Right lobe of liver (tissue), 6 donors: Measurements from ENCODE around the gene ZCCHC10. TPM values are rescaled to one million over a fixed set of nuclear protein-coding genes. Genes with fewer than 3 reads are reported as not detected.

Experiments used
- ATAC-seq, 4 donors: fragments of 200-7000 bp; cut with Tn5 transposase; one replicate each; pipeline ENCODE4 v1.9.1; 2020; ENCODE audit warnings: mild to moderate bottlenecking in 4 of 4, moderate library complexity in 4 of 4
- DNase-seq, 3 donors: peaks; one replicate each; pipeline ENCODE4 v3.0.0-alpha.2; 2020
- H3K27ac ChIP-seq, 3 donors: fragments of 200-600 bp; one replicate each; pipeline ENCODE4 v1.8.0; 2022
- H3K27me3 ChIP-seq, 2 donors: fragments of 200-600 bp; one replicate each; pipeline ENCODE4 v1.8.0; 2022
- H3K36me3 ChIP-seq, 4 donors: fragments of 200-600 bp; sonication (generic) in 1 of 4; one replicate each; pipeline versions ENCODE4 v1.5.1 to v1.8.0; 2017 to 2022; ENCODE audit warnings: control low read depth in 1 of 4
- H3K4me1 ChIP-seq, 4 donors: fragments of 200-600 bp; sonication (generic) in 1 of 4; one replicate each; pipeline versions ENCODE4 v1.5.1 to v1.8.0; 2017 to 2022; ENCODE audit warnings: control low read depth in 1 of 4
- H3K4me3 ChIP-seq, 3 donors: fragments of 200-600 bp; one replicate each; pipeline ENCODE4 v1.8.0; 2022
- H3K9me3 ChIP-seq, 4 donors: fragments of 200-600 bp; sonication (generic) in 1 of 4; one replicate each; pipeline versions ENCODE4 v1.5.1 to v1.8.0; 2017 to 2022; ENCODE audit warnings: control low read depth in 1 of 4
- POLR2A ChIP-seq: fragments of 450-650 bp; IDR thresholded peaks from one replicate; pipeline ENCODE4 v1.6.1; 2017; ENCODE audit warnings: antibody characterized with exemption, mild to moderate bottlenecking
- WGBS: methylation state at CpG from one replicate; pipeline ENCODE4 v1.1.6; 2018; ENCODE audit warnings: low coverage, low lambda C conversion rate; ENCODE audit not compliant: insufficient coverage; ENCODE audit errors: missing lambda C conversion rate; 5-methylcytosine and 5-hydroxymethylcytosine counted together
- intact Hi-C, 2 donors: fragments of 100-400 bp; cut with DNase I; formaldehyde crosslinking; loops; one replicate each; pipeline versions ENCODE4 v1.11.2 to v1.14.1; 2022
- total RNA-seq, 6 experiments: library from RNA; depleted of rRNA in 2 of 6; stranded (reverse); fragments of >200 nt in 2 of 6; fragmentation: NEBNext Ultra II Directional in 3 of 6; extraction: Animal tissue kit (Norgen Biotek cat#: 25700) in 3 of 6; gene quantifications; one replicate each; pipeline versions ENCODE4 v1.1.0 to v1.2.4, GENCODE V29; 2016 to 2023
- TF ChIP-seq, protein P1 (sequence below), 4 donors: fragments of 200-600 bp in 3 of 4; fragments of 450-650 bp in 1 of 4; IDR thresholded peaks; one replicate each; pipeline versions ENCODE4 v1.5.1 to v1.8.0; 2016 to 2022; ENCODE audit warnings: antibody characterized with exemption in 4 of 4, mild to moderate bottlenecking in 2 of 4
- donor health status: DM: no; HTN: yes; CAD: no.
- donor health status: DM: no; HTN: no; CAD: no.
- donor health status: DM: no; HTN: no; CAD: no.
- donor health status: DM: no; HTN: yes; CAD: no.
- donor health status: DM: no; HTN: yes; CAD: no.

The ZCCHC10 gene
- total RNA-seq, 6 experiments from 2014 or later, result 2.6 to 11.0 (median 9.0) TPM

DNA sequence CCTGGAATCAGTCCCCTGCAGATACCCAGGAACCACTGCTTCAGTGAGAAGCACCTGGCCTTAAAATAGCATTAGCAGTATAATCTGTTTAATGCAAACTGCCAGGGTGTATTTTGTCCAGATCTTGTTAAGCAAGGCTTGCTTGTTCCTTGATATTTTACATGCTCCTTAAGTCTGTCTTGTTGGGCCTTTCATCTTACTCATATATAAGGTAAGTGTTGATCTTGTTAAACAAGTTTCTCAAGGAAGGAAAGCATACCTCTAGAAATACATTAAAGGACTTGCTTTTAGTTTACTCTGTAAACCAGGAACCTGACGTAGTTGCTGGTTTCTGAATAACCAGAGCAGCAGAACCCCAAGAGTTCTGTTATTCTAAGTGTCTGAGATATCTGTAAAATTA, 39.1 kb upstream of the ZCCHC10 start:
- peaks cover 0 to 48% (median 6%) of the 10 kb centered on the region in 4 donors for H3K36me3 ChIP-seq
- H3K27me3 ChIP-seq, result no peaks in the 10 kb centered on the region
- H3K27ac ChIP-seq, result no peak overlapping the region
- H3K4me3 ChIP-seq, result no peak overlapping the region
- TF ChIP-seq POLR2A, result no peak
- TF ChIP-seq, protein P1, sequence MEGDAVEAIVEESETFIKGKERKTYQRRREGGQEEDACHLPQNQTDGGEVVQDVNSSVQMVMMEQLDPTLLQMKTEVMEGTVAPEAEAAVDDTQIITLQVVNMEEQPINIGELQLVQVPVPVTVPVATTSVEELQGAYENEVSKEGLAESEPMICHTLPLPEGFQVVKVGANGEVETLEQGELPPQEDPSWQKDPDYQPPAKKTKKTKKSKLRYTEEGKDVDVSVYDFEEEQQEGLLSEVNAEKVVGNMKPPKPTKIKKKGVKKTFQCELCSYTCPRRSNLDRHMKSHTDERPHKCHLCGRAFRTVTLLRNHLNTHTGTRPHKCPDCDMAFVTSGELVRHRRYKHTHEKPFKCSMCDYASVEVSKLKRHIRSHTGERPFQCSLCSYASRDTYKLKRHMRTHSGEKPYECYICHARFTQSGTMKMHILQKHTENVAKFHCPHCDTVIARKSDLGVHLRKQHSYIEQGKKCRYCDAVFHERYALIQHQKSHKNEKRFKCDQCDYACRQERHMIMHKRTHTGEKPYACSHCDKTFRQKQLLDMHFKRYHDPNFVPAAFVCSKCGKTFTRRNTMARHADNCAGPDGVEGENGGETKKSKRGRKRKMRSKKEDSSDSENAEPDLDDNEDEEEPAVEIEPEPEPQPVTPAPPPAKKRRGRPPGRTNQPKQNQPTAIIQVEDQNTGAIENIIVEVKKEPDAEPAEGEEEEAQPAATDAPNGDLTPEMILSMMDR (IDR thresholded peaks at IDR 0.05), result no peak
- no peak for ATAC-seq
- intact Hi-C loops, result no loop called here
- DNase-seq, result no peak
- H3K9me3 ChIP-seq, result no peaks in the 10 kb centered on the region
- H3K4me1 ChIP-seq, result no peaks in the 10 kb centered on the region
- 88% methylated on average over 1 of the region's 1 CpG for WGBS

DNA sequence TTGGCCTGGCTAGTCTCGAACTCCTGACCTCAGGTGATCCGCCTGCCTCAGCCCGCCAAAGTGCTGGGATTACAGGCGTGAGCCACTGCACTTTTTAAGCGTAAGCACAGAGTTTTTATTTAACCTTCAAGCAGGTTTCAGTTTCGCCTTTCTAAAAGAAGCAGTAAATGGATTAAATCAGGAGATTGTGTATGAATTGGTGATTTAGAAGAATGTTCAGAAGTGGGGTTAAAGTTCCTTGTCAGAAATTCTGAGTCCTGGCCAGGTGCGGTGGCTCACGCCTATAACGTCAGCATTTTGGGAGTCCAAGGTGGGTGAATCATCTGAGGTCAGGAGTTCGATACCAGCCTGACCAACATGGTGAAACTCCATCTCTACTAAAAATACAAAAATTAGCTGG, 37.6 kb upstream of the ZCCHC10 start:
- Histone ChIP-seq H3K4me3 (no peak overlapping the region), H3K9me3 (no peaks in the 10 kb centered on the region), H3K36me3 (peaks cover 0 to 33% (median 4%) of the 10 kb centered on the region in 4 donors), H3K4me1 (no peaks in the 10 kb centered on the region), H3K27me3 (no peaks in the 10 kb centered on the region), H3K27ac (no peak overlapping the region)
- intact Hi-C loops, result no loop called here
- no peak for DNase-seq
- TF ChIP-seq POLR2A, result no peak
- TF ChIP-seq, protein P1 (IDR thresholded peaks at IDR 0.05), result no peak
- peak in 1 of 4 donors; percentile 65 for ATAC-seq
- WGBS, result 55% methylated on average over 9 of the region's 10 CpGs

DNA sequence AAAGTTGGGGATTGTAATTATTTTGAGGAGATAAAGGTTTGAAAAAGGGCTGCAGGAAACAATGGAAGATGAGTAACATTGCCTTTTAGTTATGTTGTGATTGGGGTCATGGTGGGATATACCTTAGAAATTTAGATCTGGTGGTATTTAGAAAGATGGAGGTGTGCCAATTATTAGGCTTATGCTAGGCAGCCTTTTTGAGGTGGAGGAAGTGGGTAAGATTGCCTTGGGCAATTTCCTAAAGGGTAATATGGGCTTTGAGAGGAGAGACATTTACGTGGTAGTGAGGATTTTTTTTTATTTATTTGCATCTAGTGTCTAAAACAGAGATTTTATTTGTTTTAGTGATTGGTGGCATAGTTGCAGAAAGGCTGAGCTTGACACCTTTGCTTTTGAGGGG, 35.9 kb upstream of the ZCCHC10 start:
- Histone ChIP-seq H3K27me3 (no peaks in the 10 kb centered on the region), H3K27ac (no peak overlapping the region), H3K4me3 (no peak overlapping the region), H3K36me3 (peaks cover 0 to 25% (median 4%) of the 10 kb centered on the region in 4 donors), H3K9me3 (no peaks in the 10 kb centered on the region), H3K4me1 (peaks cover 0 to under 1% (median 0%) of the 10 kb centered on the region in 4 donors)
- ATAC-seq, result no peak
- DNase-seq, result no peak
- intact Hi-C loops, result no loop called here
- 75% methylated on average over 1 of the region's 1 CpG for WGBS
- TF ChIP-seq, protein P1 (IDR thresholded peaks at IDR 0.05), result no peak
- no peak for TF ChIP-seq POLR2A

DNA sequence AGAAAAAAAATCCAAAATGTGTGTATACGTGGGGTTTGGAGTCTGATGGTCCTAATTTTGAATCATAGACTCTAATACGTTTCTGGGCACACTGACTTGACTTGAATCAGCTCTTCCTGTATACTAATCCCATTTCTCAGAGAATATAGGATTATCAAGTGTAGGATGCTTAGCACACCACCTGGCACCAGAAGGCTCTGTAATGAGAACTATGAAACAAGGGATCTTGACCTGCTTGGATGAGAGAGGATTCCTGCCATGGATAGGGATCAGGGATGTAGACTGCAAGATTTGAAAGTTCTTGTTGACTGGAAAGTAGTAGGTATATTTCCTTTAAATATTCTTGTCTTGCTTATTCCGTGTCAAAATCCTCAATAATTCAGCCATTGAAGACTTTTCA, 33.3 kb upstream of the ZCCHC10 start:
- WGBS, result 78% methylated on average over 3 of the region's 3 CpGs
- no peak overlapping the region for H3K27ac ChIP-seq
- intact Hi-C loops, result no loop called here
- H3K9me3 ChIP-seq, result no peaks in the 10 kb centered on the region
- H3K4me3 ChIP-seq, result no peak overlapping the region
- H3K27me3 ChIP-seq, result no peaks in the 10 kb centered on the region
- TF ChIP-seq, protein P1 (IDR thresholded peaks at IDR 0.05), result no peak
- no peak for TF ChIP-seq POLR2A
- H3K36me3 ChIP-seq, result no peaks in the 10 kb centered on the region
- no peak for DNase-seq
- H3K4me1 ChIP-seq, result peaks cover 0 to 11% (median 0%) of the 10 kb centered on the region in 4 donors
- no peak for ATAC-seq

DNA sequence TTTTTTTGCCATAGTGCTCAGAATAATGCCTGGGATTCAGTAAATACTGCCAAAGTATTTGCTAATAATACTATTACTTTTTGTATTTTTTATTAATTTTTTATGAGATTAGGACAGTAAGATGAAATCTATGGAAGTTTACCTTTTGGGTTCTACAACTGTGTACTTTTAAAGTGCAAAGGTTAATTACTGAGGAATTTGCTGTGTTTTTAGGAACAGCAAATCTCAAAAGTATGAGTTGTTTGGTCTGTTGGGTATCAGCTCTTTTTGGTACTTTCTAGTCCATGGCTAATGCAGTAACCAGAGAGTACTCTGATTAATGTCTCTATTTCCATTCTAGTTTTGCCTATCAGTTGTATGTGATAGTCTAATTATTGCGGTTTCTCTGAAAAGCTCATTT, 30.5 kb upstream of the ZCCHC10 start:
- H3K36me3 ChIP-seq, result no peaks in the 10 kb centered on the region
- 88% methylated on average over 1 of the region's 1 CpG for WGBS
- no peak for DNase-seq
- H3K9me3 ChIP-seq, result no peaks in the 10 kb centered on the region
- TF ChIP-seq, protein P1 (IDR thresholded peaks at IDR 0.05), result no peak
- no peak for TF ChIP-seq POLR2A
- intact Hi-C loops, result no loop called here
- no peak overlapping the region for H3K4me3 ChIP-seq
- ATAC-seq, result no peak
- no peaks in the 10 kb centered on the region for H3K27me3 ChIP-seq
- no peak overlapping the region for H3K27ac ChIP-seq
- peaks cover 0 to 27% (median 2%) of the 10 kb centered on the region in 4 donors for H3K4me1 ChIP-seq
